Large intestine (tissue), 12 donors: ENCODE results near the gene PPP2R1A. TPM values are rescaled to one million over a fixed set of nuclear protein-coding genes. Genes with fewer than 3 reads are reported as not detected.

Experiments
- DNase-seq, 2 donors: peaks; one replicate each; pipeline versions ENCODE4 v3.0.0 to v3.0.0-alpha.2; 2013
- H3K27ac ChIP-seq: one replicate; pipeline ENCODE4 v1.5.1; 2013; ENCODE audit warnings: low read length
- H3K27me3 ChIP-seq: 2 replicates; pipeline ENCODE4 v1.6.1; 2013; ENCODE audit warnings: low read length; ENCODE audit not compliant: control insufficient read depth, insufficient read depth
- H3K36me3 ChIP-seq: 2 replicates; pipeline ENCODE4 v1.6.1; 2013; ENCODE audit warnings: low read length; ENCODE audit not compliant: control insufficient read depth, insufficient read depth
- H3K4me1 ChIP-seq: one replicate; pipeline ENCODE4 v1.6.1; 2013; ENCODE audit warnings: low read length; ENCODE audit not compliant: control insufficient read depth, insufficient read depth
- H3K4me3 ChIP-seq: one replicate; pipeline ENCODE4 v1.5.1; 2013; ENCODE audit warnings: low read length
- H3K9me3 ChIP-seq: one replicate; pipeline ENCODE4 v1.6.1; 2013; ENCODE audit warnings: mild to moderate bottlenecking, low read depth, low read length, moderate library complexity; ENCODE audit not compliant: control insufficient read depth
- WGBS: methylation state at CpG from one replicate; pipeline ENCODE4 v1.1.5; 2013; ENCODE audit warnings: low lambda C conversion rate; ENCODE audit not compliant: insufficient coverage; 5-methylcytosine and 5-hydroxymethylcytosine counted together
- long read RNA-seq, 11 donors: transcript quantifications; one replicate each; lab custom pipeline, GENCODE V29; 2026
- polyA plus RNA-seq: library from polyadenylated mRNA; unstranded; fragments of 120-200 nt; gene quantifications from one replicate; pipeline ENCODE4 v1.2.1, GENCODE V29; 2013

PPP2R1A gene
- 223 TPM for polyA plus RNA-seq
- long read RNA-seq, donor 1, full-length matches to known transcripts = 34 of 42 reads
- long read RNA-seq, donor 1, partial matches to known transcripts = 8 of 42 reads
- long read RNA-seq, donor 1, other reads (novel, unspliced or antisense) = 0 of 42 reads
- long read RNA-seq, donor 2, full-length matches to known transcripts = 80 of 127 reads
- long read RNA-seq, donor 2, partial matches to known transcripts = 47 of 127 reads
- long read RNA-seq, donor 2, other reads (novel, unspliced or antisense) = 0 of 127 reads
- long read RNA-seq, donor 3, full-length matches to known transcripts = 106 of 194 reads
- long read RNA-seq, donor 3, partial matches to known transcripts = 82 of 194 reads
- long read RNA-seq, donor 3, other reads (novel, unspliced or antisense) = 6 of 194 reads
- long read RNA-seq, donor 4, full-length matches to known transcripts = 8 of 8 reads
- long read RNA-seq, donor 4, partial matches to known transcripts = 0 of 8 reads
- long read RNA-seq, donor 4, other reads (novel, unspliced or antisense) = 0 of 8 reads
- long read RNA-seq, donor 5, full-length matches to known transcripts = 49 of 49 reads
- long read RNA-seq, donor 5, partial matches to known transcripts = 0 of 49 reads
- long read RNA-seq, donor 5, other reads (novel, unspliced or antisense) = 0 of 49 reads
- long read RNA-seq, donor 6, full-length matches to known transcripts = 93 of 121 reads
- long read RNA-seq, donor 6, partial matches to known transcripts = 28 of 121 reads
- long read RNA-seq, donor 6, other reads (novel, unspliced or antisense) = 0 of 121 reads
- long read RNA-seq, donor 7, full-length matches to known transcripts = 42 of 61 reads
- long read RNA-seq, donor 7, partial matches to known transcripts = 19 of 61 reads
- long read RNA-seq, donor 7, other reads (novel, unspliced or antisense) = 0 of 61 reads
- long read RNA-seq, donor 8, full-length matches to known transcripts = 68 of 133 reads
- long read RNA-seq, donor 8, partial matches to known transcripts = 60 of 133 reads
- long read RNA-seq, donor 8, other reads (novel, unspliced or antisense) = 5 of 133 reads
- long read RNA-seq, donor 9, full-length matches to known transcripts = 54 of 78 reads
- long read RNA-seq, donor 9, partial matches to known transcripts = 24 of 78 reads
- long read RNA-seq, donor 9, other reads (novel, unspliced or antisense) = 0 of 78 reads
- long read RNA-seq, donor 10, full-length matches to known transcripts = 96 of 135 reads
- long read RNA-seq, donor 10, partial matches to known transcripts = 33 of 135 reads
- long read RNA-seq, donor 10, other reads (novel, unspliced or antisense) = 6 of 135 reads
- long read RNA-seq, donor 11, full-length matches to known transcripts = 50 of 75 reads
- long read RNA-seq, donor 11, partial matches to known transcripts = 25 of 75 reads
- long read RNA-seq, donor 11, other reads (novel, unspliced or antisense) = 0 of 75 reads

DNA sequence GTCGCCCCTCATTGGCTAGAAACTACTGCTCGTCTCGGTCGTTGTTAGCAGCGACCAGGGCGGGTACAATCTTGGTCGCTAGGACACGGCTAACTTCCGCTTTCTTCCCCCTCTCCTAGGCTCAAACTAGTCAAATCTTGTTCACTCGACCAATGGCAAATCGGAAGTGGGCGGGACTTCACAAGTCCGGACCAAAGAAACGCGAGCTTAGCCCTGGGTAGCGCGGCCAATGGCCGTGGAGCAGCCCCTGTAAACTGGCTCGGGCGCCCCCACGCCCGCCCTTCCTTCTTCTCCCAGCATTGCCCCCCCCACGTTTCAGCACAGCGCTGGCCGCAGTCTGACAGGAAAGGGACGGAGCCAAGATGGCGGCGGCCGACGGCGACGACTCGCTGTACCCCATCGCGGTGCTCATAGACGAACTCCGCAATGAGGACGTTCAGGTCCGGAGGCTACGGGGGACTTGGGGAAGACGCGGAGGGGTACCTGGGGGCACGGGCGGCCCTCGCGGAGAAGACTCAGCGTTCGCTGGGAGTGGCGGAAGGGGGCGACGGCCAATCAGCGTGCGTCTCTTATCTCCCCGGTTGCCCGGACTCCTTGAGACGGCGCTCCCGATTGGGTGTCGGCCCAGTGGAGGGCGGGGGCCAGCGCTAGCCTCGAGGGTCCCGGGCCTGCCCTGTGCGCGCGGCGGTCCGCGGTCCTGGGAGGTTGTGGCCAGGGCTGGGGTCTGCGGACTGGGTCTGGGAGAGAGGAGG is at the start of gene PPP2R1A:
Gene PPP2R1A, plus strand, starts transcription at position 318 of the 752 bp plus-strand sequence. Its CDS starts 45 bp downstream, at position 363.
- Histone ChIP-seq H3K9me3 (no peaks in the 10 kb centered on the region), H3K27ac (peak within 1 kb of the TSS; percentile 93), H3K27me3 (no peaks in the 10 kb centered on the region), H3K4me3 (peak within 1 kb of the TSS; percentile 92), H3K4me1 (peaks cover 17% of the 10 kb centered on the region), H3K36me3 (peaks cover 14% of the 10 kb centered on the region)
- DNase-seq = peak; percentile 100
- WGBS = no CpG with 5 or more reads among the region's 70 CpGs

- no peak for DNase-seq
- H3K27ac ChIP-seq = no peak overlapping the region
- WGBS = 50% methylated on average over 2 of the region's 2 CpGs
- H3K27me3 ChIP-seq = no peaks in the 10 kb centered on the region
- H3K4me1 ChIP-seq = peaks cover 6% of the 10 kb centered on the region
- no peaks in the 10 kb centered on the region for H3K36me3 ChIP-seq
- no peak overlapping the region for H3K4me3 ChIP-seq
- peaks cover 5% of the 10 kb centered on the region for H3K9me3 ChIP-seq
Observed at GRCh38 chr19:52141203-52141602, 48.6 kb upstream of the PPP2R1A start.

DNA sequence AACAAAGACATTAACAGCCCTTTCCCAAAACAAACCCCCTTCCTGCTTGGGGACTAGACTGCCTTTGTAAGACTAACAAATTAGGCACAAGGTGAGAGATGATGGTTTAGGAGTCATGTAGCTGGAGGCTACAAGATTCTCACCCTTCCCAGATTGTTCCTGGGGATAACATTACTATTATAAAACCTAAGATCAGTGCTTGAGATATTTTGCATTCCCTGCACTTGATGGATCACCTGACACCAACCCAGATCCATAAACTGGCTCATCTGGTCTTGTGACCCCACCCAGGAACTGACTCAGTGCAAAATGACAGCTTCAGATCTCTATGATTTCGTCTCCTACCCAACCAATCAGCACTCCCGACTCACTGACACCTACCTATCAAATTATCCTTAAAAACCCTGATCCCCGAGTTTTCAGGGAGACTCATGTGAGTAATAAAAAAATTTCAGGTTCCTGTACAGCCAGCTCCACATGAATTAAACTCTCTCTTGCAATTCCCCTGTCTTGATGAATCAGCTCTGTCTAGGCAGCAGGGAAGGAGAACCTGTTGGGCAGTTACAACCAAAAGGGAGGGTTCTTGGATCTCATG is 47.8 kb upstream of the PPP2R1A start:
- Histone ChIP-seq H3K27me3 (no peaks in the 10 kb centered on the region), H3K9me3 (no peaks in the 10 kb centered on the region), H3K36me3 (no peaks in the 10 kb centered on the region), H3K4me3 (no peak overlapping the region), H3K4me1 (peaks cover 6% of the 10 kb centered on the region), H3K27ac (no peak overlapping the region)
- no peak for DNase-seq
- WGBS = no CpG with 5 or more reads among the region's 3 CpGs

DNA sequence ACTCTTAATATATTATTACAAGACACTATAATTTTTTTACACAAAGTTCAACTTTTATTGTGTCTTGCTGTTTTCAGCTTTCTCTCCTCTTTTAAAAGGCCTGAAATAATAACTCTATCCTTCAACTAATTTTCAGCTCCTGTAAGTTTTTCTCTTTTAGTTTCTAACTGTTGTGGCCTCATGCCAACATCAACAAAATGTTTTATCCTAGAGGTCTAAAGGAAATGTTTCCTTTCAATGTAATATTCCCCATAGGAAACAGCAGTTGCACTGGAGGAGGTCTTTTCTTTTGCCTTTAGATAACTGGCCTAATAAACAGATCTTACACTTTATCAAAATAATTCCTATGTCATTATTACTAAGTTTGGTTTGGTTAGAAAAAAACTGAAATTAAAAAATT is 41.6 kb upstream of the PPP2R1A start:
- Histone ChIP-seq H3K27ac (no peak overlapping the region), H3K27me3 (no peaks in the 10 kb centered on the region), H3K9me3 (peaks cover 12% of the 10 kb centered on the region), H3K4me3 (no peak overlapping the region), H3K4me1 (no peaks in the 10 kb centered on the region), H3K36me3 (no peaks in the 10 kb centered on the region)
- DNase-seq = no peak

DNA sequence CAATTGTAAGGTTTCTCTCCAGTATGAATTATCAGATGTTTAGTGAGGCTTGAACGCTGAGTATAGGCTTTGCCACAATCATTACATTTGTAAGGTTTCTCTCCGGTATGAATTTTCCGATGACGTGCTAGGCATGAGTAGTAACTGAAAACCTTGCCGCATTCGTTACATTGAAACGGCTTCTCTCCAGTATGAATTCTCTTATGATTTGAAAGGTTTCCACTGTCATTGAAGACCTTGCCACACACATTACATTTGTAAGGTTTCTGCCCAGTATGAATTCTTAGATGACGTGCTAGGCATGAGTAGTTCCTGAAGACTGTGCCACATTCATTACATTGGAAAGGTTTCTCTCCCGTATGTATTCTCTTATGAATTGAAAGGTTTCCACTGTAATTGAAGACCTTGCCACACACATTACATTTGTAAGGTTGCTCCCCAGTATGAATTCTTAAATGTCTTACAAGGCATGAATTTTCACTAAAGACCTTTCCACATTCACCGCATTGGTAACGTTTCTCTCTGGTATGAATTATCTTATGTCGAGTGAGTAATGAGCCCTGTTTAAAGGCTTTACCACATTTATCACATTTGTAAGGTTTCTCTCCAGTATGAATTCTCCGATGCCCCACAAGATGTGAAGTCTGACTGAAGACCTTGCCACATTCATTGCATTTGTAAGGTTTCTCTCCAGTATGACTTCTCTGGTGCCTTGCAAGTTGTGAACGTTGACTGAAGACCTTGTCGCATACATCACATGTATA is 34.1 kb upstream of the PPP2R1A start:
- WGBS = 90% methylated on average over 3 of the region's 15 CpGs

GRCh38 chr19:52170304-52170703 is 19.5 kb upstream of the PPP2R1A start:
- DNase-seq = no peak
- no peaks in the 10 kb centered on the region for H3K27me3 ChIP-seq
- H3K4me1 ChIP-seq = no peaks in the 10 kb centered on the region
- peaks cover 22% of the 10 kb centered on the region for H3K36me3 ChIP-seq
- 7% methylated on average over 3 of the region's 5 CpGs for WGBS
- H3K4me3 ChIP-seq = peak overlapping the region; percentile 77
- peak overlapping the region; percentile 71 for H3K27ac ChIP-seq
- no peaks in the 10 kb centered on the region for H3K9me3 ChIP-seq

More for the DNA sequence above, 34.1 kb upstream of the PPP2R1A start:
- DNase-seq = no peak
- peaks cover 41% of the 10 kb centered on the region for H3K9me3 ChIP-seq
- H3K4me3 ChIP-seq = no peak overlapping the region
- H3K27me3 ChIP-seq = no peaks in the 10 kb centered on the region
- H3K27ac ChIP-seq = no peak overlapping the region
- H3K36me3 ChIP-seq = peaks cover 29% of the 10 kb centered on the region
- H3K4me1 ChIP-seq = no peaks in the 10 kb centered on the region

- H3K36me3 ChIP-seq = peaks cover 18% of the 10 kb centered on the region
- DNase-seq = no peak
- no peaks in the 10 kb centered on the region for H3K9me3 ChIP-seq
- no peaks in the 10 kb centered on the region for H3K27me3 ChIP-seq
- H3K4me3 ChIP-seq = peak overlapping the region; percentile 77
- WGBS = 0% methylated on average over 1 of the region's 22 CpGs
- H3K4me1 ChIP-seq = no peaks in the 10 kb centered on the region
- H3K27ac ChIP-seq = peak overlapping the region; percentile 71
Observed at GRCh38 chr19:52170863-52171320, 19.0 kb upstream of the PPP2R1A start.

GRCh38 chr19:52171321-52172169 is 18.3 kb upstream of the PPP2R1A start, which contains the start of gene ZNF836:
Gene ZNF836 (minus strand): TSS chr19:52171621. CDS start chr19:52168072, 3,549 bp downstream.
- H3K4me1 ChIP-seq = no peaks in the 10 kb centered on the region
- no CpG with 5 or more reads among the region's 37 CpGs for WGBS
- H3K27me3 ChIP-seq = no peaks in the 10 kb centered on the region
- H3K9me3 ChIP-seq = no peaks in the 10 kb centered on the region
- H3K36me3 ChIP-seq = peaks cover 16% of the 10 kb centered on the region
- peak within 1 kb of the TSS; percentile 77 for H3K4me3 ChIP-seq
- DNase-seq = peak; percentile 77 to 83
- H3K27ac ChIP-seq = peak within 1 kb of the TSS; percentile 71
